Forelimb muscle (tissue), 1 donor: Measurements from ENCODE around the gene MRAS. TPM values are rescaled to one million over a fixed set of nuclear protein-coding genes. Genes with fewer than 3 reads are reported as not detected.
"Not testable (repeated sequence)": the region's sequence is repeated elsewhere in the genome, so short reads cannot be mapped to it uniquely, and the experiment has no call there.

ENCODE experiments used
- DNase-seq: peaks from one replicate; pipeline ENCODE4 v3.0.0-alpha.2; 2013; ENCODE audit warnings: low read depth
- polyA plus RNA-seq: library from polyadenylated mRNA; unstranded; fragments of 120-200 nt; gene quantifications from one replicate; pipeline ENCODE4 v1.2.1, GENCODE V29; 2013; ENCODE audit not compliant: insufficient read length

The MRAS gene
- polyA plus RNA-seq, 1 donor: 69.6 TPM

DNA sequence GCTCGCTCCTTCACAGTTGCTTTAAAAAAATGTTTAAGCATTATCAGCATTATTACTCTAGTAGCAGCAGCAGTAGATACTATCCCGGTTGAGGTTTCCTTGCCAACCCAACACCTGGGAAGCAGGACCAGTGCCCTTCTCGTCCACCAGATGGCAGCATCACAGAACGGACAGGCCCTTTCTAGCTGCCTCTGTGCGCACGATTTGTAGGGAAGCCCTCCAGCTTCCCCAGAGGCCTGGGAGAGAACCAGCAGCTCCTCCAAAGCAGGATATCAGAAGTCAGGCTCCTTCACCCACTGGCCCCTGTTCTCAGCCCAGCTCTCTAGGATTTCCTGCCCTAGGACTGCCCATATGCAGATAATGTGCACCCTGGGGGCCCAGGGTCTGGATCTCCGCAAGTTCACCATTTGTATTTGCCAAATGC, 69.2 kb downstream of the MRAS start:
- peak; percentile 40 for DNase-seq

DNA sequence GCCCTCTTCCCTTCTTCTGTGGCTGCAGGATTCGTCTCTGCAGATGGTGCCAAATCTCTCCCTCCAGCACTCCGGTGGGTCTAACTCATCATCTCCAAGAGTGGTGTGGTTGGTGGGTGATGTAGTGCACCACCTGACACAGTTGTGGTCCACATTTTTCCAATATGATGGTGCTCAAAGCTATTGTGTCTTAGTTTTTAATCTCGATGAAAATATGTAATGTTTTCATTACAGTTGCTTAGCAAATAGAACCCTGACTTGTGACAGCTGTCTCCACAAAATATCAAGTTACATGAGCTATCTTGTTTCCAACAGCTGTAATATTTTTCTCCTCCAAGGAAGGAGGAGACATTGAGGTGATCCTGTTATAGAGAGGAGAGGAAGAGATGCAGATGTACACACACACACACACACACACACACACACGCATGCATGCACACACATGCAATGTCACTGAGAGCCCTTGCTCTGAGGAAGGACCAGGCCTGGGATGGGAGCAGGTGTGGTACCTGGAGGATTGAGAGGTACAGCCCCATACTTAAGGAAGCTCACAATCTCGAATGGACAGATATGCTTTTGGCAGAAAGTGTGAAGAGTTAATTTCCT, 70.3 kb downstream of the MRAS start:
- no peak for DNase-seq

DNA sequence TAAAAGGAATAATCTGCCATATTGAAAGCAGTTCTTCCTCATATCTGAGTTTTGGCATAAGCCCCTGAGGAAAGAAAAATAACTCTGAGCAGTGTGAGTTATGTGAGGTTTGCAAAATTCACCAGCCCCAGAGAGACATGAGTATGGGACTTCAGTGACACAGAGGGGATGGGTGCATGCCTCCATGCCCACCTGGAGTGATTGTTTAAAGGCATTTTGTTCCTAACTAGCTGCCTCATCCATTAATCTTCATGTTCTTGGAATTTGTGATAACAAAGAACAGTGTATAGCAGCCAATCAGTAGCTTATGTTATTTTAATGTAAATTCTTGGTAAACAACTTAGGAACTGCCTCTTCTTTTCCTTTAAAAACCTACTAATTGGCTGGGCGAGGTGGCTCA, 74.9 kb downstream of the MRAS start:
- DNase-seq: no peak

DNA sequence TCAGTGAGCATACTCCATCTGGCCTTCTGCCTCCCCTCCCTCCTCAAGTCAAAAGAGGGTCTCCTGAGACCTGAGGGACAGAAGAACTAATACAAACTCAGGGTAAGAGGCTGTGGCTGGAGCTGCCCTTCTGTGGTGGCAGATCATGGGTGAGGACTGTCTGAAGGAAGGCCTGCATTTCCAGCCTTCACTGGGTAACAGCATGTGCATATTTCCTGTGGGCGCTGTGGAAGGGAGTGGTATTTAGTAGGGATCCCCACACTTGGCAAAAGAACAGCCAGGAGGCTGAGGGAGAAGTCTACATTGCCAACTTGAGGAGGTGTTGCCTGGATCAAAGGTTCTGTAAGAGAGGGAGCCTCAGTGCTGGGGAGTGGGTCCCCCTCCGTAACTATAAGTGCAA, 75.9 kb downstream of the MRAS start:
- DNase-seq: no peak

DNA sequence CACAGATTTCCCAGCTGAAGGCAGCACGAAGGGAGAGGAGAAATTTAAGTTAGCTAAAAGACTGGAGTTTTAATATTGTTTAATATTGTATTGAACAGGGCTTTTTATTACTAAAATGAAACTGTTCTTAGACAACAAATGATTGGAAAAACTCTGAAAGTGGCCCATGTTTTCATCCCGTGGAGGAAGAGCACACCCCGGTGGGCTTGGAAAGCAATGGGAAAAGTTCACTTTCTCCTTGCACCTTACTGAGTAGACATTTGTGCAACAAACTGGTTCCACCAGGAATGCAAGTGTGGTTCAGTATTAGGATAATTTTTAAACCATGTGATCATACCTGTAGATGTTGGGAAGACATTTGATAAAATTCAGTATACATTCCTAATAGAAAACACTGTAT, 77.8 kb downstream of the MRAS start:
- DNase-seq: no peak

DNA sequence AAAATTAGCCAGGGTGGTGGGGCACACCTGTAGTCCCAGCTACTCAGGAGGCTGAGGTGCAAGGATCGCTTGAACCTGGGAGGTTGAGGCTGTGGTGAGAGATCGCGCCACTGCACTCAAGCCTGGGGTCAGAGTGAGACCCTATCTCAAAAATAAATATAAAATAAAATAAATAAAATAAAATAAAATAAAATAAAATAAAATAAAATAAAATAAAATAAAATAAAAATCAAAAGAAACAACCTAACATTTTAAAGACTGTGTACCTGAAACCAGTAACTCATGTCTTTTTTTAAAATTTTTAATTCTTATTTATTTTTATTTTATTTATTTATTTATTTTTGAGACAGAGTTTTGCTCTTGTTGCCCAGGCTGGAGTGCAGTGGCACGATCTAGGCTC, 78.4 kb downstream of the MRAS start:
- DNase-seq: not testable (repeated sequence)

DNA sequence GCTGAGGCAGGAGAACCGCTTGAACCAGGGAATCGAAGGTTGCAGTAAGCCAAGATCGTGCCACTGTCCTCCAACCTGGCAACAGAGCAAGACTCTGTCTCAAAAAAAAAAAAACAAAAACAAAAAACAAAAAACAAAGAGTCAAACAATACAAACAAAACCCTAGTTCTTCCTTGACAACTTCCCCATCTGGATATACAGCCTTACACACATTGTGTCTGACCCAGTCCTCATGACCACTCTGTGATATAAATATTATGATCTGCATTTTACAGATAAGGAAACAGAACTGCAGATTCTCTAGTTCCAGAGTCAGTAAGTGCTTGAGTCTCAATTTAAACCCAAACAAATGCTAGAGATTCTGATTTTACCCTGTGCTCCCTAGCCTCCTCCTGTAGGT, 81.3 kb downstream of the MRAS start:
- no peak for DNase-seq

DNA sequence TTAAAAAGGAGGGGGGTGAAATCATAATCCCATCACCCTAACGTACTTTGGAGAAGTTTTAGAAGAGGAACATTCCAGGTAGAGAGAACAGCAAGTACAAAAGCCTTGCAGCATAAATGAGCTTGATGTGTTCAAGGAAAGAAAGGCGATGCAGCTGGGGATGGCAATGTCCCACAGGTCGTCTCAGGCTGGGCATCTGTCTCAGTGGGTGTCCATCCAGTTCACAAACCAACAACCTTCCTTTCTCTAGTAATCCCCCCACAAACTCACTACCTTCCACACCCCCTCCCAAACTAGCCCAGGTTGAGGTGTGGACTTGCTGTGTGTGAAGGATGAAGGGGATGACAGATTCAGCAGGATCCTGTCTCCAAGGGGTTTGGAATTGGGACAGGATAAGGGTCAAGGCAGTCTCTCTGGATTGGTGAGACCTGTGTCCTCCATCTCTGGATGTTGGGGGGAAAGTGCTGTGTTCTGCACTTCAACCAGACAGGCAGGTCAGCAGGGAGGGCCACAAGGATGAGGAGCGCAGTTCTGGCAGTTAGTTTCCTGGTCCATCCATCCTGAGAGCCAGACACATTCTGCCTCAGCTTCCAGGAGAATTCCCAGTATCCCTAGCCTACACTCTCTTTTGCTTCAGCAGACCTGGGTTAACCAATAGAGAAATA, 84.3 kb downstream of the MRAS start:
- no peak for DNase-seq

DNA sequence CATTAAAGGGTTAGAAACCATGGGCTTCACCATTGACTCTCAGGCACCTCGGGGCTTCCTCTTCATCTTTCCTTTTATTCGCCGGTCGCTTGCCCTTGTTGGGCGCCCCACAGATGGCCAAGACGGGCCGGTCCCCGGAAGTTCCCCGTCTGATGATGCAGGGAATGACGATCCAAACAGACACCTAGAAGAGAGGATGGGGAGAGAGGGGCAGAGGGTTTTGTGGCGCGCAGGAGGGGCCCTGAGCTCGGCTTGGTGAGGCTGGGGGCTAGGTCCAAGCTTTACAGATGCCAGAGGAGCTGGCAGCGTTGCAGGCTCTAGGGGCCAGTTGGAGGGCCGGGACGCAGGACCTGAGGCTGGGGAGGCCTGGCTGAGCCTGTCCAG, 85.5 kb downstream of the MRAS start:
- no peak for DNase-seq

DNA sequence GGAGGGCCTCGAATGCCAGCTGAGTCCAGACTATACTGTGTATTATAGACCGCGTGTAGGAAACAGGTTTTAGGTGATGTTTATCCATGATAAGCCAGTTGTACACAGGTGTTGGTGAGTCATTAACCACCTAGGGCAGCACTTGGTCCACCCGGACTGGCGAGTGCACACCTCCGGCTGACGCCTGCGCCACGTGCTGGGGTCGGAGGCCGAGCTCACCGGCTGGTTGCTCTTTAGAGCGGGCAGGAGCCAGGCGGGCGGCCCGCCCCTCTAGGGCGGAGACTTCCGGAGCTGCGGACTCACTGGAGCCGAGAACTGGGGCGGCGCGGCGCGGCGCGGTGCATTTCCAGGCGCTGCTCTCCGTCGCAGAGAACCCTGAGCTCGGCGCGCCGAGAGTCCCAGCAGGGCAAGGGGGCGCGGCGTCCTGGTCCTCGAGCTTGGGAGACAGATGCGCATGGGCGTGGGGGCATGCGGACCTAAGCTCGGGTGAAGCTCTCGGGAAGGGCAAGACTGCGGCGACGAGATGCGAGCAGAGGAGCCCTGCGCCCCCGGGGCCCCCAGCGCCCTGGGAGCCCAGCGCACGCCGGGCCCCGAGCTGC, 86.0 kb downstream of the MRAS start, which contains the start of gene ESYT3:
TSS of gene ESYT3 (plus strand) at position 341 of the 599 bp plus-strand sequence. CDS start at position 524, 183 bp downstream.
- no peak for DNase-seq

DNA sequence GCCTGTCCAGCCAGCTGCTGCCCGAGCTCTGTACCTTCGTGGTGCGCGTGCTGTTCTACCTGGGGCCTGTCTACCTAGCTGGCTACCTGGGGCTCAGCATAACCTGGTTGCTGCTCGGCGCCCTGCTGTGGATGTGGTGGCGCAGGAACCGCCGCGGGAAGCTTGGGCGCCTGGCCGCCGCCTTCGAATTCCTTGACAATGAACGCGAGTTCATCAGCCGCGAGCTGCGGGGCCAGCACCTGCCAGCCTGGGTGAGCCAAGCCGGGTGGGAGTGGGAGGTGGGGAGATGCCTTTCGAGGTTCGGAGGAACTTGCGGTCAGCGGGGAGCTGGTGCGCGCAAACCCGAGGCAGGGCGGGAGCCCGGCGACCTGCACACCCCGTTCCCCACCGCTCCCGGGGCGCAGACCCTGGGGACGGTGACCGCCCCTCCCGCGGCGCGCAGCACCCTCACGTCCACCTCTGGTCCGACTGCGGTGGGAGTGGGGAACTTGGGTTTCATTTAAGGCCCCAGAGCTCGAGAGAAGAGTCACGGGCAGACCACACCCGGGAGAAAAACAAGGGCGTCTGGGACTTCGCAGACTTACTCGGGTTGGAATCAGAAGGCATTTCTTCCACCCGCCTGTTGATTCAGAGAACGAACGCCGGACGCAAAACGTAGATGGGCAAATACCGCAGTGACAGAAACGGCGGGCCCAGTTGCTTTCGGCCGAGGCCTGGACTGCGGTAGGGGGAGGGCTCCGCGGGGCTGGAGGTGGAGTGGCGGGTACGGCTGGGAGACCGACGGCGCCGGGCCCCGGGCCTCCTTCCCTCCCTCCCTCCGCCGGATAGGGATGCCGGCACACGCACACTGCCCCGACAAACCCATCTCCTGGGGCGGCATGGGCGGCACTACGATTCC, 86.7 kb downstream of the MRAS start:
- no peak for DNase-seq

DNA sequence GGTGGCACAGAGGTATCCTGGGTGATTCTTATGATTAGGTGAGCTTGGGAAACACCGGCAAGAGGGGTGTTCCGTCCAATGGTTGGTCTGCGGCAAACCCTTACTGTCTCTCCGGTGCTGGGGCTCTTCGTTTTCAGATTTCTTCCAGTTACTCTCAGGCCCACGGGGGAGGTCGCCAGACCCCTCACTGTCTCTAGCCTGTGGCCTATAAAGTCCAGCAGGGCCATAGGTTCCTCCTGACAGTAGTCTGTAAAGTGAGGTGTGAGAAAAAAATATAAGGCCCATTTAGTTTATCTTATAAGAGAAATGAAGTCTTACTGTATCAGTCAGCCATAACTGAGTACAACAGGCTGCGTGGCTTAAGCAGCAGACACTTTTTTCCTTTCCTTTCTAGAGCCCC, 87.5 kb downstream of the MRAS start:
- DNase-seq: no peak

DNA sequence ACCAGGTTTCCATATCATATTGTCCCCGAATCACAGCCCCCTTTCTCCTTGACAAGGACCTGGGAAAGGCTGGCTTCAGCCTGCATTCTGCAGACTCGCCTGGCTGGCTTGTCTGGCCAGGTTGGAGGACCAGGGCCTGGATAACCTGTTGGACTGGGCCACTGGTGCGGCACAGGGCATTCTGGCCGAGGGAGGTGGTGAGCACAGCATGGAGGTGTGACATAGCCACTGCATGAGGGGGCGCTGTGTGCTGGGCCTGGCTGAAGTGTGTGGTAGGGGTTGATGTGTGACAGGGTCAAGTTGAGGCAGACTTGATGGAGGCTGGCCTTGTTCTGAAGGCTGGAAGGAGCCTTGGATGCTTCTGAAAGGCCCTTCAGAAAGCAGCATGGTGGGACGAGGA, 88.9 kb downstream of the MRAS start:
- DNase-seq: no peak

DNA sequence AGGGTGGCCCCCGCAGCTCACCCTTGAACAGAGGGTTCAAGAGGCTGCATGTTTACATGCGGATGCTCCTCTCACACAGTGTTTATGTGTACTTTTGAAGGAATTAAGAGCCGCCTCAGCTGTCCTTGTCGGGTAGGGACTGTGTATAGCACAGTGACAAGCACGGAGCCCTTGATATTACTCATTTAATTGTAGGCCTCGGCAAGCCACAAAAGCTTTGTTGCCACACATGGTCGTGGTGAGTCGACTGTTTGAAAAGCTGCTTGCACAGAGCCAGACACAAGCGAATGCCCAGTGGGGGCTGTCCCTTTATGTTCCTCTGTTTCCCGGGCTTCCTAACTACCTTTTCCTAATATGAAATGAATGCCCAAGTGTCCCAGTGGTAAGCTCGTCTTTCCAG, 90.5 kb downstream of the MRAS start:
- no peak for DNase-seq

DNA sequence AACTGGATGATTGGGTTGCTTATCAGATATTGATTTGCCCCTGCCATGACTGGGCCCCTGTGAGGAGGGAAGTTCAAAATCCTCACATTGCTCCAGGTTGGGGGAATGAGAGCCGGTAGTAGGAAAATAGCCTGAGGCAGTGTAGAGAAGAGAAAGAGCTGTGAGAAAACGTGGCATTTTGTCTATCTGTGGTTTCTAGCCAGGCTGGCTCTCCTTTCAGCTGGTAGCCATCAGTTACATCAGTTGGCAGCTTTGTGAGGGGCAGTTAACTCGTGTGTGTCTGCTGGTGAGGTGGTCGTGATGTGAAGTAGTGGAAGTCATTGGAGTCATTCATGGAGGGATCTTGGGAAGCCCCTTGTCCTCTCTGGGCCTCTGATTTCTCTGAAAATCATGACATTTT, 91.3 kb downstream of the MRAS start:
- DNase-seq: no peak

DNA sequence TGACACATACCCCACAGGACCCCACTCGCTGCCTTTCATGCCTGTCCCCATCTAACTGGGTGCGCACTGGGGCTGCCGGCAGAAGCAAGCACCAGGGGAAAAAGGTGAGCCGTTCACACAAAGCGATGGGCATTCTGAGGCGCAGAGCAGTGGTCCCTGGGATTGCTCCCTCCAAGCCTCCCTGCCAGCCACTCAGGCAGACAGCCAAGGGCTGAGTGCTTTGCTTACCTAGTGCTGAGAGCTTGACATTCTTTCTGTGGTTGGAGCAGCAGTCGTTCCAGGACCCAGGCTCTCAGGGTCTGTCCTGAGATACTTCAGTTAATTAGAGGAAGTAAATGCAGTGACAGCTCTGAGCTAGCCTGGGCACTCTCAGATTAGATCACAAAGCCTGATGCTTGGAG, 91.7 kb downstream of the MRAS start:
- no peak for DNase-seq

DNA sequence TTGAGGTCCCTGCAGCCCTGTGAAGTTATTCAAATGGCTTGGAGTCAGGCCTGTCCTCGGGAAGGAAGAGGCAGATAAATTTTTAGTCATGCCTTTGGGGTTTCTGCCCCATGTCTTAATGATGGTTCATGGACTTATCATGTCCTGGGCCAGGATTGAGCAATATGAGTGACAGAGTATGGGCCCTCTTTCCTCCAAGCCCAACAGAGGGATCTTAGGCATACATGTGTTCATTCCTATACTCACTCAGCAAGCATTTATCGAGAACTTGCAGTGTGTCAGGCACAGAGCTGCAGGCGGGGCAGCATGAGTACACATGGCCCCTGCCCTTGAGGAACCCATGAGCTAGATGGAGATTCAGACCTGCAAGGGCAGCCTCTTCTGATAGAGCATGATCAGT, 92.2 kb downstream of the MRAS start:
- DNase-seq: no peak

DNA sequence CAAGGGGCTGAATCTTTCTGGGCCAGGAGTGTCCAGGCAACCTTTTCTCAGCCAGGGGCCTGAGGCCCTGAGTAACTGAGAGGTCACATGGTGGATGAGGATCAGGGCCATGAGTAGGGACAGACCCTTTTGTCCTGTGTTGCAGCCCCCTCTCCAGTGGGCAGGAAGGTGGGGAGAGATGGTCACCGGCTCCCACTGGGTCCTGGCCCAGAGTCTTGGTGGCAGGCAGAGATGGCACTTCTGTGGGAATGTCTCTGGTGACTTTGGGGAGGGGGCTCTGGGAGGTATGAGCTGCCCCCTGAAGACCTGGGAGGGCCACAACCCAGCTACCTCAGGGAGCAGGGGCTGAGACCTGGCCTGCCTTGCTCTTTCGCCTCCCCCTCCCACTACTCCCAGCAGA, 92.9 kb downstream of the MRAS start:
- no peak for DNase-seq

DNA sequence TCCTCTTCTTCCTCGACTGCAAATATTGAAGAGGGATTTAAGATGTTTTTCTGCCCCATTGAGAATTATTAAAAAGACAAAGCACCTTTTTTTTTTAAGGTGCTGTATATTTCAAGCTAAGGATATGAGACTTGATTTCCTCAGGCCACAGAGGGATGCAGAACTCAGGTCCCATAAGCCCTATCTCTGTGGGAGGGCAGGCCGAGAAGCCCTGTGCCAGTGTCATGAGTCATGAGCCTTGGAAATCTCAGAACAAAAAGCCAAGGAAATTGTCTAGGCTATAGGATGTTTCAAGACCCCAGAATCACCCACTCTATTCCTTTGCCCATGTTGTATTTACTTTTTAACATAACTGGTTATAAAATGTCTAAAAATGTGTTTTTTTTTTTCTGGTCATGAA, 93.4 kb downstream of the MRAS start:
- DNase-seq: no peak

DNA sequence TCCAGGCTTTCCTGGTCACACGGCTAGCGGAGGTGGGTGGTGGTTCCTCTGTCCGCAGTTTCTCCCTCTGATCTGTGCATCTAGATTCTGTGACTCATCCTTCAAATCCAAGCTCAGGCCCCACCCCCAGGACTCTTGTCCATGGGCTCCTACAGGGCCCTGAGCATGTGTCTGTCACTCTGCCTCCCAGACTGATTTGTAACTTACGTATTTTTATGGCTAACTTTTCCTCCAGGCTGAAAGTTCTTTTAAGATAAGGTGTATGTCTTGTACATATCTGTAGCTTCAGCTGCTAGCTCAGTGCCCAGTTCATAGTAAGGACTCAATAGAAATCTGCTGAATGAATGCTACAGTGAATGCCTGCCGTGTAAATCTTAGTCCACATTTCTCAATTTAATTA, 94.1 kb downstream of the MRAS start:
- DNase-seq: no peak

DNA sequence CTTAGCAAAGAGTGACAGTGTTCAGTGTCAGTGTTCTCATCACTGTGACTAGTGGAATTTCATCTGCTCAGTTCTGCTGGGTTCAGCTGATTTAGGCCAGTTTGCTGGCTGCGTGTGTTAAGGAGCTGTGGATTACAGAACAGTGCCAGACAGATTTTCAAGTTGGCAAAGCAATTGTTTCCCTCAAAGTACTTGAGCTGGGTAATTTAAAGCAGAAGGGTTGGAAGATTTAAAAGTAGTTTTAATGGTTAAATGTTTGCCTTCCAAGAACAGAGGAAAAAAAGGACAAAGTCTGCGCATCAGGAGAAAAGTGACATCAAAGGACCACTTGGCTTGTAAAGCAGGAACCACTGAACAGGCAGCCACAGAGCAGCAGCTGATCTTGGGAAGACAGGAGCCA, 94.7 kb downstream of the MRAS start:
- DNase-seq: no peak
